NCI-H526 treated with DMSO at 0.1 percent for 48 hours (cell line): ENCODE results near the gene RPS19BP1.
"Not testable (repeated sequence)": the region's sequence is repeated elsewhere in the genome, so short reads cannot be mapped to it uniquely, and the experiment has no call there.

Experiments
- DNase-seq: peaks from one replicate; lab custom pipeline; 2025; lab: John Stamatoyannopoulos, UW

The RPS19BP1 gene

GRCh38 chr22:39528681-39529486 is 3.7 kb downstream of the RPS19BP1 start:
- peak; percentile 84 for DNase-seq

GRCh38 chr22:39528080-39528661 is 4.4 kb downstream of the RPS19BP1 start:
- no peak for DNase-seq

GRCh38 chr22:39527481-39527961 is 5.0 kb downstream of the RPS19BP1 start:
- DNase-seq: no peak

GRCh38 chr22:39526736-39527171 is 5.8 kb downstream of the RPS19BP1 start:
- no peak for DNase-seq

GRCh38 chr22:39525658-39525975 is 6.9 kb downstream of the RPS19BP1 start:
- no peak for DNase-seq

GRCh38 chr22:39524753-39525657 is 7.5 kb downstream of the RPS19BP1 start:
- no peak for DNase-seq

GRCh38 chr22:39524089-39524752 is 8.3 kb downstream of the RPS19BP1 start:
- DNase-seq: no peak

GRCh38 chr22:39522567-39523300 is 9.8 kb downstream of the RPS19BP1 start:
- DNase-seq: peak; percentile 34

GRCh38 chr22:39522091-39522490 is 10.5 kb downstream of the RPS19BP1 start:
- DNase-seq: not testable (repeated sequence)

- DNase-seq: not testable (repeated sequence)
Observed at GRCh38 chr22:39521106-39521885, 11.3 kb downstream of the RPS19BP1 start.

- DNase-seq: peak; percentile 85
Observed at GRCh38 chr22:39520226-39521105, 12.1 kb downstream of the RPS19BP1 start, which contains the start of gene ATF4. Gene ATF4, plus strand, starts transcription at chr22:39520562. Its CDS starts 884 bp downstream, at chr22:39521446.

- DNase-seq: peak; percentile 91
Observed at GRCh38 chr22:39519681-39520225, 12.8 kb downstream of the RPS19BP1 start.

GRCh38 chr22:39518996-39519680 is 13.4 kb downstream of the RPS19BP1 start:
- DNase-seq: no peak

- DNase-seq: no peak
Observed at GRCh38 chr22:39518144-39518786, 14.3 kb downstream of the RPS19BP1 start.

GRCh38 chr22:39517470-39517869 is 15.1 kb downstream of the RPS19BP1 start:
- no peak for DNase-seq

GRCh38 chr22:39515266-39516050 is 17.1 kb downstream of the RPS19BP1 start:
- DNase-seq: no peak

- DNase-seq: no peak
Observed at GRCh38 chr22:39514373-39514973, 18.1 kb downstream of the RPS19BP1 start.
